GM19395 (cell line): ENCODE data around the gene APOO.

Experiments
- ATAC-seq: cut with Tn5 transposase; IDR thresholded peaks from one replicate; pipeline ENCODE4 v1.9.1; 2021; ENCODE audit warnings: mild to moderate bottlenecking, moderate library complexity; ENCODE audit not compliant: unreplicated experiment

The APOO gene

GRCh38 chrX:23788946-23789345, 118.8 kb downstream of the APOO start:
- ATAC-seq, result no peak

- ATAC-seq, result peak; percentile 60
Measured at GRCh38 chrX:23788521-23788920, 119.2 kb downstream of the APOO start.

- no peak for ATAC-seq
Measured at GRCh38 chrX:23787745-23788118, 120.0 kb downstream of the APOO start.

- no peak for ATAC-seq
Measured at GRCh38 chrX:23786268-23786815, 121.4 kb downstream of the APOO start.

- no peak for ATAC-seq
Measured at GRCh38 chrX:23785580-23785979, 122.2 kb downstream of the APOO start.

- ATAC-seq, result no peak
Measured at GRCh38 chrX:23784470-23785331, 123.0 kb downstream of the APOO start.

- no peak for ATAC-seq
Measured at GRCh38 chrX:23783589-23784469, 123.9 kb downstream of the APOO start.
